OCI-LY3 (cell line): ENCODE results near the gene TRPV6.

Experiments used
- EZH2phosphoT487 ChIP-seq: fragments of 200-600 bp; shearing (Covaris generic); IDR thresholded peaks from 2 replicates; pipeline ENCODE4 v1.6.1; 2018; ENCODE audit warnings: antibody characterized with exemption, mixed run types, low read depth
- TF ChIP-seq, protein P1 (sequence below): fragments of 200-600, 300-600 bp; sonication (generic); IDR thresholded peaks from 2 replicates; pipeline ENCODE4 v1.5.1; 2014; ENCODE audit warnings: antibody characterized with exemption, low read length, low read depth

DNA sequence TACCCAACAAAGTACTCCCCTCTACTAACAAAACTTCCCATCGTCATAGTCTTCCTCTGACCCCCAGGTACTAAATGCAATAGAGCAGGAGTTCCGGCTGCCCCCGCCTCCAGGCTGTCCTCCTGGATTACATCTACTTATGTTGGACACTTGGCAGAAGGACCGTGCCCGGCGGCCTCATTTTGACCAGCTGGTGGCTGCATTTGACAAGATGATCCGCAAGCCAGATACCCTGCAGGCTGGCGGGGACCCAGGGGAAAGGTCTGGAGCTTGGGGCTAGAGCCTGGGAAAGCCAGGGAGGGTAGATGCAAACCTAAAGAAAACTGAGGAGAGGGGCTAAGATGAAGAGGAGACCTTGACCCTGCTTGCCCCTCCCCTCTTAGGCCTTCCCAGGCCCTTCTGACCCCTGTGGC is 15.4 kb downstream of the TRPV6 start:
- TF ChIP-seq, protein P1, sequence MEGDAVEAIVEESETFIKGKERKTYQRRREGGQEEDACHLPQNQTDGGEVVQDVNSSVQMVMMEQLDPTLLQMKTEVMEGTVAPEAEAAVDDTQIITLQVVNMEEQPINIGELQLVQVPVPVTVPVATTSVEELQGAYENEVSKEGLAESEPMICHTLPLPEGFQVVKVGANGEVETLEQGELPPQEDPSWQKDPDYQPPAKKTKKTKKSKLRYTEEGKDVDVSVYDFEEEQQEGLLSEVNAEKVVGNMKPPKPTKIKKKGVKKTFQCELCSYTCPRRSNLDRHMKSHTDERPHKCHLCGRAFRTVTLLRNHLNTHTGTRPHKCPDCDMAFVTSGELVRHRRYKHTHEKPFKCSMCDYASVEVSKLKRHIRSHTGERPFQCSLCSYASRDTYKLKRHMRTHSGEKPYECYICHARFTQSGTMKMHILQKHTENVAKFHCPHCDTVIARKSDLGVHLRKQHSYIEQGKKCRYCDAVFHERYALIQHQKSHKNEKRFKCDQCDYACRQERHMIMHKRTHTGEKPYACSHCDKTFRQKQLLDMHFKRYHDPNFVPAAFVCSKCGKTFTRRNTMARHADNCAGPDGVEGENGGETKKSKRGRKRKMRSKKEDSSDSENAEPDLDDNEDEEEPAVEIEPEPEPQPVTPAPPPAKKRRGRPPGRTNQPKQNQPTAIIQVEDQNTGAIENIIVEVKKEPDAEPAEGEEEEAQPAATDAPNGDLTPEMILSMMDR, result no peak
- TF ChIP-seq EZH2phosphoT487, result no peak
